ENCODE data around the gene ITGAE.

GRCh38 chr17:3689262-3690093, 111.5 kb downstream of the ITGAE start:
- no peak for TF ChIP-seq CTCF (IDR thresholded peaks at IDR 0.05)
- TF ChIP-seq SMC3 (IDR thresholded peaks at IDR 0.05), result no peak
- TF ChIP-seq RAD21 (conservative IDR thresholded peaks at IDR 0.05 in 1 of 2, IDR thresholded peaks at IDR 0.05 in 1 of 2), result no peak
- TF ChIP-seq POLR2AphosphoS2 (conservative IDR thresholded peaks at IDR 0.05; ENCODE audit: low read length), result no peak
- no peak for TF ChIP-seq POLR2A (IDR thresholded peaks at IDR 0.05; ENCODE audit: low read length)
- no peak for TF ChIP-seq MAZ (IDR thresholded peaks at IDR 0.05; ENCODE audit: borderline replicate concordance, low read depth, low read length)
- TF ChIP-seq NFE2L2 (conservative IDR thresholded peaks at IDR 0.05; ENCODE audit: low read length), result no peak
- no peak for TF ChIP-seq MAFK (IDR thresholded peaks at IDR 0.05; ENCODE audit: partially characterized antibody)
- no peak for TF ChIP-seq USF2 (IDR thresholded peaks at IDR 0.05)

Data from A549 (cell line).